Naive thymus-derived CD4-positive, alpha-beta T cell (primary cell): ENCODE results near the gene SRGAP2C. TPM values are rescaled to one million over a fixed set of nuclear protein-coding genes. Genes with fewer than 3 reads are reported as not detected.
A peak's percentile ranks its signal among the peaks of the same experiment; 100 is the strongest.
"Not testable (repeated sequence)": the region's sequence is repeated elsewhere in the genome, so short reads cannot be mapped to it uniquely, and the experiment has no call there.

Experiments used
- ATAC-seq: fragments of 150-1000 bp; cut with Tn5 transposase; 2 replicates; pipeline ENCODE4 v1.10.0; 2021; ENCODE audit warnings: mild to moderate bottlenecking, moderate library complexity
- CTCF ChIA-PET: fragments of 350-600 bp; sonication (Branson Sonifier 250); formaldehyde crosslinking; loops from one replicate; lab custom pipeline; 2021; ENCODE audit warnings: antibody characterized with exemption; lab: Charles Lee
- POLR2A ChIA-PET: fragments of 350-600 bp; sonication (Branson Sonifier 250); formaldehyde crosslinking; loops from one replicate; lab custom pipeline; 2021; ENCODE audit warnings: antibody characterized with exemption, inconsistent platforms; lab: Charles Lee
- DNase-seq, 9 donors: peaks; one replicate each; pipeline versions ENCODE4 v3.0.0 to v3.0.0-alpha.2; 2020 to 2022; ENCODE audit warnings: mixed read lengths in 1 of 9
- H3K27ac ChIP-seq: one replicate; pipeline ENCODE4 v1.7.0; 2013; ENCODE audit warnings: mild to moderate bottlenecking, low read depth, low read length, moderate library complexity
- H3K27me3 ChIP-seq, 2 donors: one replicate each; pipeline ENCODE4 v1.7.0; 2013; ENCODE audit warnings: low read length in 2 of 2, mild to moderate bottlenecking in 2 of 2, moderate library complexity in 2 of 2; ENCODE audit not compliant: control insufficient read depth in 2 of 2, insufficient read depth in 2 of 2
- H3K36me3 ChIP-seq, 3 experiments: 1 replicate in 2 of 3; 2 replicates in 1 of 3; pipeline ENCODE4 v1.7.0; 2013; ENCODE audit warnings: low read length in 3 of 3, mild to moderate bottlenecking in 3 of 3, moderate library complexity in 1 of 3; ENCODE audit not compliant: insufficient read depth in 3 of 3, control insufficient read depth in 2 of 3
- H3K4me1 ChIP-seq, 2 donors: one replicate each; pipeline ENCODE4 v1.7.0; 2013; ENCODE audit warnings: low read length in 2 of 2, mild to moderate bottlenecking in 2 of 2, moderate library complexity in 1 of 2; ENCODE audit not compliant: control insufficient read depth in 2 of 2, insufficient read depth in 2 of 2
- H3K4me3 ChIP-seq: 2 replicates; pipeline ENCODE4 v1.7.0; 2013; ENCODE audit warnings: mild to moderate bottlenecking, low read length
- H3K9me3 ChIP-seq, 3 experiments: 1 replicate in 2 of 3; 2 replicates in 1 of 3; pipeline ENCODE4 v1.7.0; 2013; ENCODE audit warnings: low read length in 3 of 3; ENCODE audit not compliant: control insufficient read depth in 2 of 3
- H3K27ac Mint-ChIP-seq, 9 donors: one replicate each; pipeline ENCODE4 v1.8.0; 2020 to 2022; ENCODE audit warnings: mixed read lengths in 9 of 9, mild to moderate bottlenecking in 8 of 9, moderate library complexity in 5 of 9, inconsistent platforms in 2 of 9
- H3K27me3 Mint-ChIP-seq, 5 donors: one replicate each; pipeline ENCODE4 v1.8.0; 2021 to 2022; ENCODE audit warnings: mixed read lengths in 5 of 5, mild to moderate bottlenecking in 1 of 5
- H3K36me3 Mint-ChIP-seq, 5 donors: one replicate each; pipeline ENCODE4 v1.8.0; 2020 to 2022; ENCODE audit warnings: mixed read lengths in 5 of 5, mild to moderate bottlenecking in 3 of 5, inconsistent platforms in 1 of 5
- H3K4me1 Mint-ChIP-seq, 7 donors: one replicate each; pipeline ENCODE4 v1.8.0; 2020 to 2022; ENCODE audit warnings: mixed read lengths in 7 of 7, mild to moderate bottlenecking in 3 of 7, inconsistent platforms in 1 of 7
- H3K4me3 Mint-ChIP-seq, 10 donors: one replicate each; pipeline ENCODE4 v1.8.0; 2020 to 2022; ENCODE audit warnings: mild to moderate bottlenecking in 10 of 10, mixed read lengths in 10 of 10, moderate library complexity in 6 of 10, inconsistent platforms in 2 of 10
- H3K9me3 Mint-ChIP-seq, 11 donors: one replicate each; pipeline ENCODE4 v1.8.0; 2020 to 2022; ENCODE audit warnings: mixed read lengths in 11 of 11, mild to moderate bottlenecking in 4 of 11, inconsistent platforms in 1 of 11, moderate library complexity in 1 of 11
- intact Hi-C, 2 donors: fragments of 100-400 bp; cut with micrococcal nuclease; formaldehyde crosslinking; loops; one replicate each; pipeline ENCODE4 v1.15.1; 2023
- polyA plus RNA-seq, 2 donors: library from polyadenylated mRNA; unstranded; fragments of 300-500 nt; fragmentation: Illumina TruSeq; gene quantifications; one replicate each; pipeline ENCODE4 v1.2.3, GENCODE V29; 2021
- total RNA-seq, 6 experiments: library from RNA in 5 of 6; stranded (reverse) in 5 of 6; gene quantifications; 1 replicate in 5 of 6; 2 replicates in 1 of 6; pipeline ENCODE4 v1.2.3 and lab custom pipeline; 2021 to 2026

SRGAP2C gene
- total and polyA plus RNA-seq, 7 experiments from 2014 or later = 1.2 to 43.4 (median 20.2) TPM

DNA sequence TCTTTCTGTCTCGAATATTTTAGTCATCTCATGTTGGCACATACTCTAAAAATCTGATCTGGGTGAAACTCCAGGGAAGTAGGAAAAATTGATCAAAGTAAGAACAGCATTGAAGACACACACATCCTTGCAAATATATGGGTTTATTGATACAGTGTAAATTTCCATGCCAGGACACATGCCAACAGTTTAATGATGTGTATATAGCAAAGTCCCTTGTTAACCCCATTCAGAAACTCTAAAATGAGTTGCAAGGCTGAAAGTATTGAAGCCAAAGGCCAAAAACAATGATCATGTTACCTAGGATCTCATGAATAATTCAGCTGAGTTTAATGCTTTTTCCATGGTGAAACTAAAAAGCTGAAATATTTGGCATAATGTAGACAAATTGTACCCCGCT lies 61.6 kb downstream of the SRGAP2C start:
- not testable (repeated sequence) for ATAC-seq

DNA sequence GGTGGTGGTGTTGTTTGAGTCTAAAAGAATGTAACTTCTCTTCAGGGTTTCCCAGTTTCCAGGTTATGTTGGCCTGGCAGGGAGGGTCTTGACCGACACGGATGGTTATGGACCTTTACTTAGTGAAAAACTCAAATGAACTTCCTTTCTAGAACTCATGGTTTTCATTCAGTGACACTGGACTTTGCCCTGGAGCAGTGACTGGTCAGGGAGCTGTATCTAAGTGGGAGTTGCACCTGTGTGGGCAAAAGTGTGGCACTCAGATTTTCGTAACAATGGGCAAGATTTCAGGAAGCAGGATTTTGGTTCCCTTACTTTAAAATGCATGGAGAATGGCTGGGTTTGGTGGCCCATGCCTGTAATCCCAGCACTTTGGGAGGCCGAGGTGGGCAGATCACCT lies 67.9 kb downstream of the SRGAP2C start:
- H3K36me3 ChIP-seq, ATAC-seq, H3K27ac Mint-ChIP-seq, H3K4me3 ChIP-seq, H3K4me1 ChIP-seq, H3K9me3 ChIP-seq, H3K27ac ChIP-seq, DNase-seq, H3K36me3 Mint-ChIP-seq, intact Hi-C loops, POLR2A ChIA-PET, H3K4me1 Mint-ChIP-seq, H3K4me3 Mint-ChIP-seq, H3K27me3 Mint-ChIP-seq, H3K9me3 Mint-ChIP-seq, CTCF ChIA-PET, H3K27me3 ChIP-seq: not testable (repeated sequence)

More for the DNA sequence above, 61.6 kb downstream of the SRGAP2C start:
- H3K27ac ChIP-seq, H3K4me3 ChIP-seq, CTCF ChIA-PET, intact Hi-C loops, H3K36me3 Mint-ChIP-seq, H3K9me3 ChIP-seq, H3K36me3 ChIP-seq, H3K27ac Mint-ChIP-seq, DNase-seq, H3K27me3 ChIP-seq, H3K4me1 ChIP-seq, H3K9me3 Mint-ChIP-seq, H3K4me3 Mint-ChIP-seq, H3K27me3 Mint-ChIP-seq, H3K4me1 Mint-ChIP-seq, POLR2A ChIA-PET: not testable (repeated sequence)

- H3K4me3 Mint-ChIP-seq, H3K9me3 ChIP-seq, CTCF ChIA-PET, H3K27me3 ChIP-seq, H3K4me1 ChIP-seq, H3K27ac Mint-ChIP-seq, H3K4me1 Mint-ChIP-seq, intact Hi-C loops, POLR2A ChIA-PET, H3K36me3 Mint-ChIP-seq, H3K27ac ChIP-seq, H3K9me3 Mint-ChIP-seq, H3K27me3 Mint-ChIP-seq, H3K4me3 ChIP-seq, DNase-seq, H3K36me3 ChIP-seq, ATAC-seq: not testable (repeated sequence)
Measured at GRCh38 chr1:121254618-121255017, 69.8 kb downstream of the SRGAP2C start.

- H3K9me3 Mint-ChIP-seq, POLR2A ChIA-PET, H3K36me3 Mint-ChIP-seq, CTCF ChIA-PET, H3K9me3 ChIP-seq, H3K27me3 ChIP-seq, DNase-seq, H3K27me3 Mint-ChIP-seq, H3K4me3 Mint-ChIP-seq, H3K36me3 ChIP-seq, ATAC-seq, H3K27ac Mint-ChIP-seq, H3K4me3 ChIP-seq, H3K27ac ChIP-seq, H3K4me1 Mint-ChIP-seq, H3K4me1 ChIP-seq, intact Hi-C loops: not testable (repeated sequence)
Measured at GRCh38 chr1:121257632-121258031, 72.9 kb downstream of the SRGAP2C start.

GRCh38 chr1:121258134-121258533 lies 73.4 kb downstream of the SRGAP2C start:
- H3K4me3 ChIP-seq, H3K4me1 ChIP-seq, H3K27me3 ChIP-seq, H3K27ac Mint-ChIP-seq, H3K27ac ChIP-seq, POLR2A ChIA-PET, DNase-seq, H3K27me3 Mint-ChIP-seq, H3K4me3 Mint-ChIP-seq, H3K9me3 Mint-ChIP-seq, intact Hi-C loops, ATAC-seq, H3K36me3 Mint-ChIP-seq, CTCF ChIA-PET, H3K36me3 ChIP-seq, H3K9me3 ChIP-seq, H3K4me1 Mint-ChIP-seq: not testable (repeated sequence)

DNA sequence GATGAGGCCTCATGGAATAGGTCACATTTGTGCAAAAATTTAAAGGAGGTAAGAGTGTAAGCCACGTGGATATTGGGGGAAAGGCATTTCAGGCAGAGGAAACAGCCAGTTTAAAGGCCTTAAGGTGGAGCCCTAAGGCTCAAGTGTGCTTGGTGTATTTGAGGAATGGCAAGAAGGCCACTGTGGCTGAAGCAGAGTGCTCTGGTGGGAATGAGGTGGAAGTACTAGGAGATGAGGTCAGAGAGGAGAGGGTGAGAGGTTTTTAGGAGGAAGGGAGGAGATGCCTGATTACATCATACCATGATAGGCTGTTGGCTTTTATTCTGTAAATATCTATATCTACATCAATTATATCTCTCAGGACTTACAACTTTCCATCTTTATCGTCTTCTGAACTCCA lies 75.4 kb downstream of the SRGAP2C start:
- H3K4me3 ChIP-seq, H3K9me3 Mint-ChIP-seq, ATAC-seq, H3K4me3 Mint-ChIP-seq, H3K4me1 Mint-ChIP-seq, H3K27ac Mint-ChIP-seq, H3K27ac ChIP-seq, H3K36me3 ChIP-seq, intact Hi-C loops, H3K4me1 ChIP-seq, DNase-seq, H3K27me3 ChIP-seq, CTCF ChIA-PET, H3K9me3 ChIP-seq, POLR2A ChIA-PET, H3K36me3 Mint-ChIP-seq, H3K27me3 Mint-ChIP-seq: not testable (repeated sequence)

DNA sequence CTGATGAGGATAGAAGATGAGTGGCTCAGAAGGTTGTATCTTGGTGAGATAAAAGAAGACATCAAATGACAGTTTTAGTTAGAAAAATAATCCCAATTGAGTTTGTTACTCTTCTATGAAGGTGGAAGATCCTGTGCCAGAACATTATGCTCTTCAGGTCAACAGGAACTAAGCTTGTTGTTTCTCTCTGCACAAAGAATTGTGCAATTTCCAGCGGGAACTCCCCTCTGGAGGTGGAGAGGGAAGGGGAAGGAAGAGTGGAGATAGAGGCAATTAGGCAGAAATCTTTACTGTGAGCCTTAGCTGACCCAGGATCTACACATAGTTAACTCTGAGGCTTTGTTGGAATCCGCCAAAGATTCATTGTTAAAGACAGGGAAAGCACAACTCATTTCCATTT lies 77.4 kb downstream of the SRGAP2C start:
- intact Hi-C loops, CTCF ChIA-PET: not testable (repeated sequence)

More for the DNA sequence above, 77.4 kb downstream of the SRGAP2C start:
- POLR2A ChIA-PET, H3K4me1 Mint-ChIP-seq, DNase-seq, H3K36me3 Mint-ChIP-seq, H3K27me3 ChIP-seq, H3K27me3 Mint-ChIP-seq, H3K4me1 ChIP-seq, H3K4me3 Mint-ChIP-seq, H3K36me3 ChIP-seq, H3K9me3 ChIP-seq, H3K27ac Mint-ChIP-seq, H3K27ac ChIP-seq, H3K4me3 ChIP-seq, H3K9me3 Mint-ChIP-seq: not testable (repeated sequence)
- peak; percentile 57 for ATAC-seq
